HG03378 (cell line): ENCODE measurements around the gene SRSF6.
"Not testable (repeated sequence)": the region's sequence is repeated elsewhere in the genome, so short reads cannot be mapped to it uniquely, and the experiment has no call there.

ENCODE experiments used
- ATAC-seq: cut with Tn5 transposase; IDR thresholded peaks from one replicate; pipeline ENCODE4 v1.9.1; 2021; ENCODE audit warnings: mild to moderate bottlenecking, moderate library complexity; ENCODE audit not compliant: unreplicated experiment

SRSF6 gene

GRCh38 chr20:43457640-43458421 lies at the start of gene SRSF6:
TSS of gene SRSF6 (plus strand) at chr20:43457896. CDS start at chr20:43458034, 138 bp downstream.
- ATAC-seq: peak; percentile 54

GRCh38 chr20:43408848-43409576 lies 48.7 kb upstream of the SRSF6 start:
- no peak for ATAC-seq

GRCh38 chr20:43409577-43409913 lies 48.2 kb upstream of the SRSF6 start:
- ATAC-seq: no peak

GRCh38 chr20:43415661-43416430 lies 41.9 kb upstream of the SRSF6 start:
- no peak for ATAC-seq

- no peak for ATAC-seq
Measured at GRCh38 chr20:43416591-43417228, 41.0 kb upstream of the SRSF6 start.

- no peak for ATAC-seq
Measured at GRCh38 chr20:43420192-43420591, 37.5 kb upstream of the SRSF6 start.

- not testable (repeated sequence) for ATAC-seq
Measured at GRCh38 chr20:43420913-43421312, 36.8 kb upstream of the SRSF6 start.

- ATAC-seq: no peak
Measured at GRCh38 chr20:43426172-43426571, 31.5 kb upstream of the SRSF6 start.

GRCh38 chr20:43430265-43431133 lies 27.2 kb upstream of the SRSF6 start:
- no peak for ATAC-seq

GRCh38 chr20:43431134-43431519 lies 26.6 kb upstream of the SRSF6 start:
- no peak for ATAC-seq

- ATAC-seq: no peak
Measured at GRCh38 chr20:43432498-43432897, 25.2 kb upstream of the SRSF6 start.

- ATAC-seq: no peak
Measured at GRCh38 chr20:43433250-43433854, 24.3 kb upstream of the SRSF6 start.

GRCh38 chr20:43434565-43434964 lies 23.1 kb upstream of the SRSF6 start:
- no peak for ATAC-seq

- peak; percentile 89 for ATAC-seq
Measured at GRCh38 chr20:43438578-43439316, 18.9 kb upstream of the SRSF6 start.

GRCh38 chr20:43440531-43440930 lies 17.2 kb upstream of the SRSF6 start:
- ATAC-seq: no peak

- no peak for ATAC-seq
Measured at GRCh38 chr20:43442282-43442880, 15.3 kb upstream of the SRSF6 start.

GRCh38 chr20:43444107-43444506 lies 13.6 kb upstream of the SRSF6 start:
- ATAC-seq: no peak

GRCh38 chr20:43446361-43446879 lies 11.3 kb upstream of the SRSF6 start:
- no peak for ATAC-seq

GRCh38 chr20:43448431-43448747 lies 9.3 kb upstream of the SRSF6 start:
- ATAC-seq: not testable (repeated sequence)
